Fibroblast of skin of left quadriceps (primary cell): Measurements from ENCODE around the gene LCORL.
A peak's percentile ranks its signal among the peaks of the same experiment; 100 is the strongest.
"Not testable (repeated sequence)": the region's sequence is repeated elsewhere in the genome, so short reads cannot be mapped to it uniquely, and the experiment has no call there.

Experiments
- DNase-seq, 2 experiments: peaks; one replicate each; pipeline ENCODE4 v3.0.0-alpha.2; 2013; ENCODE audit warnings: low read depth in 2 of 2

The LCORL gene

DNA sequence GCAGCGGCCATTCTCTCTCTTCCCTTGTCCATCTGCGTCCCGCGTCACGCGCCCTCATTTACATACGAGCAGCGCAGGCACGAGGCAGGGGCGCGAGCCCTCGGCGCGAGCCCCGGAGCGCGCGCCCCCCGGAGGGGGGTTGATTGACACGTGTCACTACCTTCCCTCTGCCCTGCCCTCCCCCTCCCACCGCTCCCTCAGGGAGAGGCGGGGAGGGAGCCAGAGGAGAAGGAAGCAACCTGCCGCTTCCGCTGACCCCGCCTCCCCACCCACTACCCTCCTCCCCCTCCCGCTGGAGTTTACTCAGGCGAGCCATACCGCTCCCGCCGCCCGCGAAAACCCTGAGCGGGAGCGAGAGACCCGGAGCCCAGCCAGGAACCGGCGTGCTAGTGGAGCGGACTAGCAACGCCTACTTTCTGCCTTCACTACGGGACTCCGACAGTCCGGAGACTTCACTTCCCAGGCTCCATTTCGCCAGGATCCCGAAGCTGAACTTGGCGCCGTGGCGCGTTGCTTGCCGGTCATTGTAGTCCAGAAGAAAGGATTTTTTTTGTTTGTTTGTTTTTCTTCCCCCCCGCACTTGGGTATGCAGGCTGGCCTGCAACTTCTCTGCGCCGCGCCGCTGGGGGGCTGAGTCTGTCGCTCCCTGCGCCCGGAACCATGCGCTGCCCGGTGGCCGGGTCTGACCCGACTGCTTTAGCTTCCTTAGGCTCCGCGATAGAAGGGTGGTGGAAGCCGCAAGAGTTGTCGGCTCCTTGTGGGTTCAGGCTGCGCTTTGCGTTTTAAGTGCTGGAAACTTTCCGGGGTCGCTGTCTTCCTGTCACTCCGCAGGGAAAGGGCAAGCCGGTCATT is at the start of gene LCORL:
LCORL (minus strand) TSS at position 36 of the 852 bp plus-strand sequence; CDS start at position 32, 4 bp downstream.
- DNase-seq: peak; percentile 92

- no peak for DNase-seq
Observed at GRCh38 chr4:18069810-18070209, 48.3 kb upstream of the LCORL start.

- DNase-seq: no peak
Observed at GRCh38 chr4:18067031-18067430, 45.5 kb upstream of the LCORL start.

DNA sequence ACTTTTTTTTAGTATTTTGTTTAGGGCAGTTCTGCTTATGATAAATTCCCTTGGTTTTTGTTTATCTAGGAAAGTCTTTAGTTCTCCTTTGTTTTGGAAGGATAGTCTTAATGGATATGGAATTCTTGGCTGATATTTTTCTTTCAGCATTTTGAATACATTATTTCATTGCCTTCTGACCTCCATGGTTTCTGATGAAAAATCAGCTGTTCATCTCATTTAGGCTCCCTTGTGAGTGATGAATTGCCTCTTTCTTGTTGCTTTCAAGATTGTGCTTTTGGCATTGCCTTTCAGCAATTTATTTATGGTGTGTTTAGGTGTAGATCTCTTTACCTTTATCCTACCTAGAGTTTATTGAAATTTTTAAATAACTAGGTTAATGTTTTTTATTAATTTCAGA is 41.5 kb upstream of the LCORL start:
- no peak for DNase-seq

GRCh38 chr4:18057821-18058533 is 36.4 kb upstream of the LCORL start:
- DNase-seq: no peak

GRCh38 chr4:18056030-18056429 is 34.5 kb upstream of the LCORL start:
- DNase-seq: no peak

GRCh38 chr4:18052158-18052557 is 30.6 kb upstream of the LCORL start:
- no peak for DNase-seq

DNA sequence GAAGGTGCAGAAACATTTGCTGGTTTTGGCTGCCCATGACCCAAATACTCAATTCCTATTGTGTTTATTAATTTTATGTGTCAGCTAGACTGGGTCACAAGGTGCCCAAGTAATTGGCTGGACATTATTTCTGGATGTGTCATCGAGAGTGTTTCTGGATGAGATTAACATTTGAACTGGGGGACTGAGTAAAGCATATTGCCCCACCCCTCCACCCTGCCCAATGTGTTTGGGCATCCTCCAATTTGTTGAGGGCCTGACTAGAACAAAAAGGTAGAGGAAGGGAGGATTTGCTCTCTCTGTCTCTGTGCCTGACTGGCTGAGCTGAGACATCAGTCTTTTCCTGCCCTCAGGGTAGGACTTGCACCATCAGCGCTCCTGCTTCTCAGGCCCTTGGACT is 29.7 kb upstream of the LCORL start:
- no peak for DNase-seq

DNA sequence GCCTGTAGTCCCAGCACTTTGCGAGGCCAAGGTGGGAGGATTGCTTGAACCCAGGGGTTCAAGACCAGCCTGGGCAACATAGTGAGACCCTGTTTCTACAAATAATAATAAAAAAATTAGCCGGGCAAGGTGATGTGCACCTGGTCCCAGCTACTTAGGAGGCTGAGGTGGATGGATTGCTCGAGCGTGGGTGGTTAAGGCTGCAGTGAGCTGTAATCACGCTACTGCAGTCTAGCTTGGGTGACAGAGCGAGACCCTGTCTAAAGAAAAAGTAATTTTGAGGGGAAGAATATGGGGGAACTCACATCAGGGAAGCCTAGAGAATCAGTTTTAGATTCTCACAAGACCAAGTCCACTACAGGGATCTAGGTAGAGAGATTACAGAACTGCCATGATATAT is 28.9 kb upstream of the LCORL start:
- no peak for DNase-seq

- DNase-seq: no peak
Observed at GRCh38 chr4:18049446-18049845, 27.9 kb upstream of the LCORL start.

GRCh38 chr4:18042754-18043153 is 21.2 kb upstream of the LCORL start:
- no peak for DNase-seq

DNA sequence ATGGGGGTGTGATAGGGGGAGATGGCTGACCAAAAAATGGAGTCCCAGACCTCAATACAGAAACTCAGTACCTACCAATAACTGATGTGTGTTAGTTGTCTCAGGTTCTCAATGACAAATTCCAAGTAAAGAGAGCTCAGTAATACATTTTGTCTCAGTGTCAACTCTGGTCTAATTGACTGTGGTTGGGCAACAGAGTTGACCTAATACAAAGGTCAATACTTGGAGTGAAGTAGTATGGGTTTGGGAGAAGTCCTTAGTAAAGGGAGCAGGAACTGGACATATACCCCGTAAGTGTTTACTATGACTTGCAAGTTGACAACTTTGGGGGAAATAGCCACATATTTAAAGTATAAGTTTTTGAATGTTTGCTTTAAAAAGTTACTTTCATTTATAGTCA is 20.5 kb upstream of the LCORL start:
- DNase-seq: no peak

GRCh38 chr4:18041114-18041513 is 19.6 kb upstream of the LCORL start:
- no peak for DNase-seq

GRCh38 chr4:18039113-18039512 is 17.6 kb upstream of the LCORL start:
- DNase-seq: no peak

DNA sequence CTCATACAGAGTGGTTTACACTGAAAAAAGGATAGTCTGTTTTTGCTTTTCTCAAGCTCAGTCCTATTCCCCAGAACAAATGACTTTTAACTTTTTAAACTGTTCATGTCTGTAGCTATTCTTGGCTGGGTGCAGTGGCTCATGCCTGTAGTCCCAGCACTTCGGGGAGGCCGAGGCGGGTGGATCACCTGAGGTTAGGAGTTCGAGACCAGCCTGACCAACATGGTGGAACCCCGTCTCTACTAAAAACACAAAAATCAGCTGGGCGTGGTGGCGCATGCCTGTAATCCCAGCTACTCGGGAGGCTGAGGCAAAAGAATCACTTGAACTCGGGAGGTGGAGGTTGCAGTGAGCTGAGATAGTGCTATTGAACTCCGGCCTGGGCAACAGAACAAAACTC is 14.8 kb upstream of the LCORL start:
- DNase-seq: not testable (repeated sequence)

DNA sequence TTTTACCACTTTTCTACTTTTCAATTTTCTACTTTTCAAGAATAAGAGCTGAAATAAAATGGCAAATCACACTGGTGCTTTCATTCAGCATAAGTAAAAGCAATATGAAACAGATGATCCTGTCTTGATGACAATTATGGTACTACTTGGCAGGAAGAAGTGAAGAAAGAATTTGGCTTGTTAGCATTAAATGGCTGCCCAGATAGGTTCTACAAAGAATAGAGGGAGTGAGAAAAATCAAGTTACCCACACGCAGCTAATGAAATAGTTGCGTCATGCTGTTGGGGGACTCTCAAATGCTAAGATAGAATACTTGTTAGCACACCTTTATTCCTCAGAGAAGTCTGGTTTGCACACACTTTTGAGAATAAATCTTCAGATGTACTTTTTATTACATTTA is 12.5 kb upstream of the LCORL start:
- no peak for DNase-seq

- DNase-seq: no peak
Observed at GRCh38 chr4:18033111-18034085, 11.8 kb upstream of the LCORL start.

GRCh38 chr4:18025288-18025687 is 3.7 kb upstream of the LCORL start:
- DNase-seq: no peak

DNA sequence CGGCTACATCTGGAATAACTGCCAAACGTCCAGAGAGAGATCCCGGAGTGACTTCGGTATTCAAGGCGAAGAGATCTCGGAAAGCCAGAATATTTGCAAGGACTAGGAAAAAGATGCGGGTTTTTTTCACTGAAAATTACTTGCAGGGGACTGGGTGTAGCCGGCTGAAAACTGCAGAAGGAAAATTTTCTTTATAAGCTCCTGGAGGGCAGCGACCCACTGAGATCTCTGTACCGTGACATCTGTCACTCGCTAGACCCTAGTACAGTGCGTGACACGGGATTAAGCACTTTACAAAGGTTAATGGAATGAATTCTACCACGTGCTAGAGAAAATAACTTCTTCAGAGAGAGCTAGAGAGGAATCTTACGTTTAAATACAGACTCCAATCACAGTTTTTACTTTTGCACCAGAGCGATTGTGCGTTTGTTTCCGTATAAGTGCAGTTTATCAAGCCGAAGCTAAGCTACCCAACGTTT is 1.1 kb upstream of the LCORL start:
- DNase-seq: no peak

- DNase-seq: peak in 1 of 2 experiments; percentile 8
Observed at GRCh38 chr4:18021470-18021719, 160 bp downstream of the LCORL start.

DNA sequence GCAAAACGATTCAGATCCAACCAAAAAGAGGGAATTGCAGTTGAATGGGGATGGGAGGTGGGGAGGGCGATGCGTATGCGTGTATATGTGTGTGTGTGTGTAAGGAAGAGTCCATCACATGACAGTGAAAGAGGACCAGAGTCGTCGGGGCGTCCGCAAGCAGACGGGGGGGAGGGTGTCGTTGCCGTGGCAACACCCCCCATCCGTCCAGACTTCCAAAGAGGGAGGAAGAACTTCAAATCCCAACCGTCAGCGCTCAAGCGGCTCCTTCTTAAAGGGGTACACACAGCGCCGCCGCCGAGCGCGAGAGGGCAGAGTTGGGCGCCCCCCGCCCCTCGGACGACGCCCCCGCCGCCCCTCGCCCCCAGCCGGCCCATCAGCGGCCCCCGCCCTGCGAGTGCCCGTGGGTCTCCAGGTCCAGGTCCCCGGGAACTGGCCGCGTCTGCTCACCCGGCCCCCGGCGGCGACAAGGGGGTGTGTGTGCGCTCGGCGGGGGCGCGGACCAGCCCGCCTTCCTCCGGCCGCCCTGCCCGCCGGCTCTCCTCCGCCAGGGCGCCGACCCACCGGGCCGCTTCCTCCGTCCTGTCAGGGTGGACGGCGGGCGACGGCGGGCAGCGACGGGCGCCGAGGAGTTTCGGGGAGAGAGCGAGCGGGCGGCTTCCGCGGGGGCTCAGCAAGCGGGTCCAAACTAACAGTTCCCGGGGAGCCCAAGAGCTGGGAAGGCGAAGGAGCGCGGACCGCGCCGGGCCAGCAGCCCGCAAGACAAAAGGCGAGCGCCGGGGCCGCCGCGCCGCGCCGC is 685 bp downstream of the LCORL start:
- DNase-seq: peak; percentile 56 to 57
